OCI-M2 (cell line): Measurements from ENCODE around the gene PALM.
"Not testable (repeated sequence)": the region's sequence is repeated elsewhere in the genome, so short reads cannot be mapped to it uniquely, and the experiment has no call there.

ENCODE experiments used
- DNase-seq: peaks from one replicate; lab custom pipeline; 2025; ENCODE audit not compliant: unreplicated experiment; lab: John Stamatoyannopoulos, UW

The PALM gene

DNA sequence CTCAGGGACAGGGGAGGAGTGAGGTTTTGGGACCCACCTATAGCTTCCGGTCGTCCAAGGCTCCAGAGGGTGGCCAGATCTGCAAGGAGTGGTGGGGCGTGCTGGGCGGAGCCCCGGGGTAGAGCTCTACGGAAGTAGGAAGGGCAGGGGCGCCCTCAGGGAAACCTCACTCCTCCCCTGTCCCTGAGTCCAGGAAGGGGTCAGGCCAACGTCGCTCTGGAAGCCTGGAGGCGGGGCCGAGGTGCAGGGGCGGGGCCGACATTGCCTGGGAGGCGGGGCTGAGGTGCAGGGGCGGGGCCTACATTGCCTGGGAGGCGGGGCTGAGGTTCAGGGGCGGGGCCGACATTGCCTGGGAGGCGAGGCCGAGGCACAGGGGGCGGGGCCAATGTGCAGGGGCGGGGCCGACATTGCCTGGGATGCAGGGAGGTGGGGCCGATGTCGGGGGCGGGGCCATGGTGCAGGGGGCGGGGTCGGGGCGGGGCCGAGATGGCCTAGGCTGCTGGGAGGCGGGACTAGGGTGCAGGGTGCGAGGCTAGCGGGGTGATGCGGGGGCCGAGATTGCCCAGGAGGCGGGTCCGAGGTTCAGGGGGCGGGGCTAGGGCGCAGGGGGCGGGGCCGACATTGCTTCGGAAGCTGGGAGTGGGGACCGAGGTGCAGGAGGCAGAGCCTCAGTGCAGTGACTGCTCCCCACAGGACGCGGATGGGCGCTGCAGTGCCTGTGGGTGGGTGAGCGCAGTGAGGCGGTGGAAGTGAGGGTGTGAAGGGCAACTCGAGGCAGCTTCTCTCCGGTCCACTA lies 4.9 kb upstream of the PALM start:
- no peak for DNase-seq

DNA sequence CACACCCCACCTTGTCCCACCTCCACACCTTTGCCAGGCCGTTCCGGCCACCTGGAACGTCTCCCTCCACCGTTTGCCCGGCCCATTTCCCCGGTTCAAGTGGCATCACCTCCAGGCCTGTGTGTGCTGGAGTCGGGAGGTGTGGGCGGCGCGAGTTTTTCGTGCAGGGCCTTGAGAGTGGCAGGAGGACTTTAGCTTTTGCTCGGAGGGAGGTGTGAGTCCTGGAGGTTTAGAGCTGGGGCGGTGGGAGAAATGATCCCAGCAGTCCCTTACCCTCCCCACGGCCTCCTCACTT lies 4.3 kb upstream of the PALM start:
- DNase-seq: no peak

DNA sequence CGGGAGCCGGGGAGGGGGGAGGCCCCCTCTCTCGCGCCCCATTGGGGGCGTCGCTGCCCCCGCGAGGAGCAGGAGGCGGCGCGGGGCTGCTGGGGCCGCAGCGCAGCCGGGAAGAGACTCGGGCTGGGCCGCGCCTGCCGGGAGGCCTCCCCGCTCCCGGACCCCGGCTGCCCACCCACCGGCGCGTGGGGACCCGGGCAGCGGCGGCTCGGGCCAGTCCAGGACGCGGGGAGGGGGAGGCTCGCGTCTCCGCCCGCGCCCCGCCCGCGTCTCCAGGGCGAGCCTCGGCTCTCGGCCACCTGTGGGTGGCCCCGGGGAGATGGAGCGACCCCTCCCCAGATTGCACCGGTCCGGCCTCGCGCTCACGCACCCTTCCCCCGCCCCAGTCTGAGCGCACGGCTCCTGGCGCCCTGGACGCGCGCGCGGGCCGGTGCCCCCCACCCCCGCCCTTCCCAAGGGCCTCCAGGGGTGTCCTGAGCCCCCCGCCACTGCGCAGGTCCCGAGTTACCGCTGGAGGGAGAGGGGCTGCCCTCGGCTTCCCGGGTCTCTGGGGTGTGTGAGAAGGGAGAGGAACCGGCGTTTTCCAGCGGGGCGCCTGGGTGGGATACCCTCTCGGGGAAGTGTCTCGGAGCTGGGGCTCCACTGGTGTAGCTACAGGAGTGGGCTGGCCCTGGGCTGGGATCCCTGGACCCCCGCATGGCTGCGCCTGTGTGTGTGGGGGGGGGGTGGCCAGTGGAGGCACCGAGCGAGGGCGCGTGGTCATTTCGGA lies 645 bp downstream of the PALM start:
- DNase-seq: no peak

DNA sequence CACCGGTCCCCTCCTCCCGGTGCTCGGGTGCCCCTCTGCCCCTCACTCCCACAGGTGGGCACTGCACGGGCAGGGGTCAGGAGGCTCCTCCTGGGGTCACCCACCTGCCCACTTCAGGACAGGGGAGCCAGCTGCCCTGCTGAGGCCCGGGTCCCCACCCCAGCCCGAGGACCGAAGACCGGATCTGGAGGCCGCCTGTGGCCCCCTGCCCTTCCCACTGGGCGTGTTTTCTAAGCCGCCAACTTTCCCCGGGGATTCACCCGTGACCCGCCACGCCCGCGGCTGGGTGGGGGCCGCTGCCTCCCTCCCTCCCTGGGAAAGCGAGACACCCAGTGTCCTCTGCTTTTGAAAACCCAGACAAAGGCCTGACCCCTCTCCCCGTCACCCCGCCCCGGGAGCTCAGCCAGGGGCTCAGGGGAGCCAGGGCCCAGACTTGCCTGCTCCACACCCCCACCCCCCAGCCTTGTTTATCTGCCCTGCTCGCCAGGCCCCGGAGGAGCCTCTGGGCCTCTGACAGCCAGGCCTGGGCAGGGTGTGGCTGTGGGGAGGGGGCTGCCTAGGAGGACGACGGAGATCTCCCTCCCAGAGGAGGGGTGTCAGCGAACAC lies 1.3 kb downstream of the PALM start:
- DNase-seq: no peak

DNA sequence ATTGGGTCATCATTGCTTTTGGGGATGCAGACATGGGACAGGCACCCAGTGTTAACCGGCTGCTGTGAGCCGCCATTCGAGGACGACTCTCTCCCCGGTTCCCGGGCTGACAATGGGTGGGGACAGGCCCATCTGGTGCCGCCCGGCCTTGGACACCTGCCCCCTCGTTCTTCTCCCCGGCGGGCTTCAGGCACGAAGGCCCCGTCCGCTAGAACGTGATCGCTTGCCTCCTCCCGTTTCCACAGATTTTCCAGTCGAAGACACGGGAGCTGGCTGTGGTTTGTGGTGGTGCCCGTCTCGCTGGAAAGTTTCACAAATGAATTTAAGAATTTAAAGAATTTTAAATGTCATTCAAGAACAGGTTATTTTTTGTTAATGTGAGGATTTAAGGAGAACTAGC lies 2.0 kb downstream of the PALM start:
- DNase-seq: no peak

DNA sequence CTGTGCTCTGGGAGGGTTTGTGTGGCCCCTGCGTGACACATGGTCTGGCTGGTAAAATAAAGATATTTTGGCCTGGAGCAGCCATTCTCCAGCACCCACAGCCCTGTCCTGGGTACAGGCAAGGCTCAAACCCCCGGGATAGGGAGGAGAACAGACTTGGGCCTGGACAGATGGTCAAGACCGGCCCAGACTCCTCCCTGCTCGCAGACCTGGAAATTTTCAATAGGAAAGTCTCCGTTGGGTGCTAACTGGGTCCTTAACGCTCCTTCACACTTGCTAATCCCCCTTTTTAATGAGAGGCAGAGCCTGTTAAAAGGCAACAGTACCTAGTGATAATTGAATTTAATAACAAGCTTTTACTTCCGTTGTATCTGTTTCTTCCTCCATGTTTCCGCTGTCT lies 2.5 kb downstream of the PALM start:
- no peak for DNase-seq

DNA sequence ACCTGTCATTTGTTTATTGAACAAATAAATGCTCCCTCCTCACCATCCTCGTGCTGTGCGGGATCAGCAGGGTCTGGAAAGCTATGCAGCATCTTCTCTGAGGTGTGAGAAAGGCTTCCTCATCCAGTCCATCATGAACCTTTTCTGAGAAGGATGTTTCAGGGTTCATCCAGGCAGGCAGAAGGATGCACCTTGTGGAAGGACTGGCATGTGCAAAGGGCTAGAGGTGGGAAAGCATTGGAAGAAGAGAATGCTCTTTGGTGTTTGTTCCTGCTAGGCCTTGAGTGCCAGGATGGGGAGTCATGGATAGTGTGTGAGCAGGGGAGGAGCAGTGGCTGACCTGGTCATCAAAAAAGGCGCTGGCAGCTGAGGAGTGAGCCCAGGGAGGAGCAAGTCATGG lies 6.6 kb downstream of the PALM start:
- no peak for DNase-seq

DNA sequence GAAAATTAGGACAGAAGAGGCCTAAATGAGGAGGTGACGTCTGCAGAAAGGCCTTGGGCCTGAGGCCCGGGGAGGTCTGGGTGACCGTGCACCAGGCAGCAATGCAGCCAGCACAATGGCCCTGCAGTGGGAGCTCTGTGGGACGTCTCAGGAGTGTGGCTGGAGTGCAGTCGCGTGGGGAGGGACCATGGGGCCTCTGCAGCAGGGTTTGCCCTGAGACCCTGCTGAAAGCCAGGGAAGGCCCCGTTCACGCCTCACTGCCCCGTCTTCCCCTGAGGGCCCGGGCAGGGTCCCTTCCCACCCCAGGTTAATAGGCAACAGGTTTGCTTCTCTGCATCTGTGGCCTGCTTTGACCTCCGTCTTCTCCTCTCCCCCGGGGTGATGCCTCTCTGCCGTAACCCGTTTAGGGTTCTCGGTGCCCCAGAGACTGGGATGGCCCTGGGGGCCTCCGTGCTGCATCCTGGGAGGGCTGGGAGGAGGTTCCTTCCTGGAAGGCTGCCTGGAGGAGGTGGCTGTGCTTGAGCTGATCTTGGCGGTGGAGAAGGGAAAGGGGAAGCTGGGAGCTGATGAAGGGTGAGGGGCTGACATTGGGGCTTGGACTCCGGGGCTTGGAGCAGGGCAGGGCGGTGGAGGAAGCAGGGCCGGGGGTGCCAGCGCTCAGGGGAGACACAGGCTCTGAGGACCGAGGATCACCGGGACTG lies 9.7 kb downstream of the PALM start:
- DNase-seq: no peak

DNA sequence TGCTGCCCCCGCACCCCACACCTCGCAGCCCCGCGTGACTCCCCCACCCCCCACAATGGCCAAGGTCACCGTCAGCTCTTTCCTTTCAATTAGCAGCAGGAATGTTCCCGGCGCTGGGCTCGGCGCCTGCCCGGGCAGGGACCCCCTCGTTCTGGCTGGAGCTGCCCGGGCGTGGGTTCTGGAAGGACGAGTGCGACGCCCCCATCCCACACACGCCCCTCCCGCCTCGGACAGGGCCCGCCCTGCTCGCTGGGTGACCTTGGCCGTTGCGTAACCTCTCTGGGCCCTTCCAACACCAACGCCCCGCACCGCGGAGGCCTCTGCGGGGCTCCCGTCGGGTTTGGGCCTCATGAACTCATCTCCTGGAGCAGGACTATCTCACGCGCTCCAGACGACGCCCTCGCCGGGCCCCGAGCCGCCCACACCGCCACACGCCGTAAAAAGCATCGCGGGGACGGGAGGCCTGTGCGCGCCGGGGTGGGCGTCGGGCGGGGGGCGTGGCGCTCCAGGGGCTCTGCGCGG lies 10.3 kb downstream of the PALM start:
- no peak for DNase-seq

DNA sequence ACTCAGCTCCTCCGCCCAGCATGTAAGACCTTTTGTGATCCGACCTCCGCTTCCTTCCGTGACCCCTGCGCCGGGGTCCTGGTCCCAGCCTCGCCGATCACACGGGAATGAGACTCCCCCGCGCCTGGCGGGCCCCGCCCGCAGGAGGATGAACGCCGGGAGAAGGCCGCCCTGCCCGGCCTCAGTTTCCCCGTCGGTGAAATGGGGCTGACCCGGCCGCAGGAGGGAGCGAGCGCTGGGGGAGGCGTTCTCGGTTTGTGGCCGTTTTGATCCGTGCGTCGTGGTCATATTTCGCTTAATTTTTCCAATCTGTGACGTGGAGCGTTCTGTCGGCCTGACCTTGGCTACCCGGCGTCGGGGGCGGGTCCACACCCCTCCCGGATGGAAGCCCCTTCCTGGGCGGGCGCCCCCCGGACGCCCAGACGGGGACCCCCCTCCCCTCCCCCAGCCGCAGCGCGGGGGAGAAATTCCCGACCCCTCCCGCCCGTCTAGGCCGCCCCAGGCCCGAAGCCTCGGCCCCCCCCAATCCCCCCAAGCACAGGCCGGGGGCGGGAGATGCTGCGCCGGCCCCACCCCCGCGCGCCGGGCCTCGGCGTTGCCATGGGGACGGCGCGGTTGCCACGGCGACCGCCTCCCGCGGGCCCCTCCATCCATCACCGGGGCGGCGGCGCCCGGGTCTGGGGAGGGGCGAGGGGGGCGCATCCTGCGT lies 11.1 kb downstream of the PALM start:
- DNase-seq: no peak

DNA sequence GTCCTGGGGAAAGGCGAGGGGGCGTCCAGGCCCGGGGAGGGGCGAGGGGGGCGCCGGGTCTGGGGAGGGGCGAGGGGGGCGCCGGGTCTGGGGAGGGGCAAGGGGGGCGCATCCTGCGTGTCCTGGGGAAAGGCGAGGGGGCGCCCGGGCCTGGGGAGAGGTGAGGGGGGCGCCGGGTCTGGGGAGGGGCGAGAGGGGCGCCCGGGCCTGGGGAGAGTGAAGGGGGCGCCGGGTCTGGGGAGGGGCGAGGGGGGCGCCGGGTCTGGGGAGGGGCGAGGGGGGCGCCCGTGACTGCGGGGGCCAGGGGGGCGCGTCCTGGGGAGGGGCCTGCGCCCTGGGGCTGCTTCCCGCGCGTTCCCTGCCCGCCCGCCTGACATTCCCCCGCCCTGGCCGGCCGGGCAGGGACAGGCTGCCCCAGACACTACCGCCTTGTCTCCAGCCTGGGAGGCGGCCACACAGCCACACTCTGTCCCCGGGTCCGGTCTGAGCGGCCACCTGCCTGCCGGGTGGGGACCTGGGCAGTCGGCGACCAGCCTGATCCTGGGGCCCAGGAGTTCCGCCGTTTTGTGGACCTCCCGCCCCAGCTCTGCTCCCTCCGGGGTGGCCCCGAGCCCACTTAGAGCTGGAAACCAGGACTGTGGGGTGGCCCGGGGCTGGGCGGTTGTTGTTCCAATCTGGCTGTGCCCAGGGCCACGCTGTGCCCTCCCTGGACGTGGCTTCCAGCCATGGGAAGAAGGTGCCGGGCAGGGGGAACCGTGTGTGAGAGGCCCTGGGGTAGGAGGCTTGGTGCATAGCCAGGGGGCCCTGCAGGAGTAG lies 11.8 kb downstream of the PALM start:
- no peak for DNase-seq

DNA sequence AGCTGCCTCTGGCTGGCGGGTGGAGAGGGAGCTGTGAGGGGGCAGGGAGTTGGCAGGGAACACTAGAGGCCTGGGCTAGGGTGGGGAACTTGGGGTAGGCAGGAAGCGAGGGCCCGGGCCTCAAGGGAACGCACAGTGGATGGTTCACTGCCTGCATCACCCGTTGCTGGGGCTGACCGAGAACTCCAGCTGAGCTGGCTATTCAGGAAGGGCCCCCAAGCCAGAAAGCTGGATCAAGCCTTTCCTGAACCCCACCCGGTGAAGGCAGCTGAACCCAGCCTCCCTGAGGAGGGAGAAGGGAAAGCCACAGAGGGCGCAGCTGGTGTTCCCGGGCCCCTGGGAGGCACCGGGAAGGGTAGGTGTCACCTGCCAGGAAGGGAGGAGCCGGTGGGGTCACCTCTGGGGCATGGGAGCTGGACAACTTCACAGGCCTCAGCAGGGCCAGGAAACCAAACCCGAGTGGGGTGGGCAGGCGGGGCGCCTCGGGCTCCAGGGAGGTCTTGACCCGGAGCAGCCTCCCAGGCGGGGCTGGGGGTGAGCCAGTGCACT lies 13.9 kb downstream of the PALM start:
- DNase-seq: no peak

DNA sequence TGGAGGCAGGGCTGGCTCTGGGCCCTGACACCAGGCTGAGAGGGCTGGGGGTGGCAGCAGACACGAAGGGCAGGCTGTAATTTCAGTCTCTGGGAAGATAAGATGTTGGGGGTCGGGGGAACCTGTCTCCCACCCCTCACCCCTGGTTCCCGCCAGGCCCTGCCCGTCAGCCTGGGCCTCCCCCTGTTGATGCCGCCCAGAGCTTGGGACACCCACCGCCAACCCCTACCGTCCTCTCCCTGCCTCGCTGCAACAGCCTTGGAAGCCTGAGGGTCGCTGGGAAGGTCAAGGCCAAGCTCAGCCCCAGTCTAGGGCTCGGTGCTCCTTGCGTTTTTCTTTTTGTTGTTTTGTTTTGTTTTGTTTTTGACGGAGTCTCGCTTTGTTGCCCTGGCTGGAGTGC lies 14.5 kb downstream of the PALM start:
- DNase-seq: no peak

DNA sequence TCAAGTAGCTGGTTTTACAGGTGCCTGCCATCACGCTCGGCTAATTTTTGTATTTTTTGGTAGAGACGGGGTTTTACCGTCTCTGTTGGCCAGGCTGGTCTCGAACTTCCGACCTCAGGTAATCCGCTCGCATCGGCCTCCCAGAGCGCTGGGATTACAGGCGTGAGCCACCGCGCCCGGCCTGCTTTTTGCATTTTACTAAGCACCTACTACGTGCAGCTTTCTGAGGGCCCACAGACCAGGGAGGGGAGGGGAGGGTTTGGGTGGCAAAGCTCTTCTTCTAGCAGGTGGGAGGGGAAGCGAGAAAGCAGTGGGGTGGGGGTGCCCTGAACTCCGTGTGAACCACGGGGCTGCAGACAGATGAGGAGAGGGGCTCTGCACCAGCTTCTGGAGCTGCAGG lies 15.0 kb downstream of the PALM start:
- no peak for DNase-seq

DNA sequence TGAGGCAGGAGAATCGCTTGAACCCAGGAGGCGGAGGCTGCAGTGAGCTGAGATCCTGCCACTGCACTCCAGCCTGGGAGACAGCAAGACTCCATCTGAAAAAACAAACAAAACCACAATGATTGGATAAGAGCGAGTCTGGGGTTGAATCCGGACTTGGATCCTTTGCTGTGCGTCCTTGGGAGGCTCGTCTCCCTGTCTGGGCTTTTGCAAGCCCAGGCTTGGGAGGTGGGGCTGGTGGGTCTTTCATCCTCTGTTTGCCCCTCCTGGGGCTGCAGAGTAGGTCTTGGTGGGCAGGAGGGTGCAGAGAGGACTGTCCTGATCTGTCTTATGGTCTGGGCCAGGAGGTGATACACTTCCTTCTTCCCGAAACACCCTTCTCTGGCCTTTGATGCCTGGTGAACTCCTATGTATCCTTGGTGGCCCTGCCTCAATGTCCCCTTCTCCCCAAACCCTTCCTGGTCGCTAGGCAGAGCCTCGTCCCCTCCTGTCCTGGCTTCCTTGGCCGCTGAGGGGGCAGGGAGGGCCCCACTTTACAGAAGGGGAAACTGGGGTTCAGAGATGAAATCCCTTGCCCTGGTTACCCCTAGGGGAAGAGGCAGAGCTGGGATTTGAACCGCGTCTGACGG lies 16.8 kb downstream of the PALM start:
- no peak for DNase-seq

DNA sequence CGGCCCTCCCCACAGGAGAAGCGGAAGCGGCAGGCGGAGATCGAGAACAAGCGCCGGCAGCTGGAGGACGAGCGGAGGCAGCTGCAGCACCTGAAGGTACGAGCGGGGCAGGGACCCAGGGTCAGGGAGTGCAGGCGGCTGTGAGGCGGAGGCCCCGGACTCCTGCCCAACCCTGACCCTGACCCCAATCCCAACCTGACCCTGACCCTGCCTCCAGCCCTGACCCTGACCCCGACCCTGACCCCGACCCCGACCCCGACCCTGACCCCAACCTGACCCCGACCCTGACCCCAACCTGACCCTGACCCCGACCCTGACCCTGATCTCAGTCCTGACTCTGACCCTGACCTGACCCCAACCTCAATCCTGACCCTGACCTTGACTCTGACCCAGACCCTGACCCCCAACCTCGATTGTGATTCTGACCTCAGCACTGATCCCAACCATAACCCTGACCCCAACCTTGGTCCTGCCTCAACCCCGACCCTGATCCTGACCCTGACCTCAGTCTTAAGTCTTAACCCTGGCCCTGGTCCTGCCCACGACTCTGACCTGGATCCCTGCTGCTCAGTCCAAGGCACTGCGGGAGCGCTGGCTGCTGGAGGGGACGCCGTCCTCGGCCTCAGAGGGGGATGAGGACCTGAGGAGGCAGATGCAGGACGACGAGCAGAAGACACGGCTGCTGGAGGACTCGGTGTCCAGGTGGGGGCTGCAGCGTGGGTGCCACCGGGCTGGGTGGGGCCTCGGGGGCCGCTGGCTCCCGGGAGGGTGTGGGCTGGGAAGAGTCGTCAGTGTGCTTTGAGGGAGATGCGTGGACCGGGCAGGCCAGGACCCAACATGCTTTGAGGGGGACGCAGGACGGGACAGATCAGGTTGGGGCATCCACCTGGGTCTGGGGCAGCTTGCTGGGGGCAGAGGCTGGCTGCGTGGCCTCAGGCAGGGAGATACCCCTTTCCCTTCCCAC lies 18.5 kb downstream of the PALM start:
- no peak for DNase-seq

DNA sequence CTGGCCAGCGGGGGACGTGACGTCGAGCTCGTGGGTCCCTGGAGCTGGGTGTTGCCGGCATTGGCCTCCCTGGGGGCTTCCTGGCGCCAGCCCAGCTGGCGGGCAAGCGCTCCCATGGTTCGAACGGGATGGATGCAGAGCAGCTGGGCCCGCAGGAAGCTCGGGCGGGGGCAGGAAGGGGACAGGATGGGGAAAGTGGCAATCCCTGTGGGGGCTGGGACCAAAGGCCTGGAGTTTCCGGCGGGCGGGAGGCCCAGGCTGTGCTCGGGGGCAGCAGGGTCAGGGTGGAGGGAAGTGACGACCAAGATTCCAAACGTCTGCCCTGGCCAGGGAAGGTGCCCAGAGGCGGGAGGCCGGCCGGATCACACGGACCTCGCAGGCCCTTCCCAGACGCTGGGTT lies 19.3 kb downstream of the PALM start:
- DNase-seq: no peak

DNA sequence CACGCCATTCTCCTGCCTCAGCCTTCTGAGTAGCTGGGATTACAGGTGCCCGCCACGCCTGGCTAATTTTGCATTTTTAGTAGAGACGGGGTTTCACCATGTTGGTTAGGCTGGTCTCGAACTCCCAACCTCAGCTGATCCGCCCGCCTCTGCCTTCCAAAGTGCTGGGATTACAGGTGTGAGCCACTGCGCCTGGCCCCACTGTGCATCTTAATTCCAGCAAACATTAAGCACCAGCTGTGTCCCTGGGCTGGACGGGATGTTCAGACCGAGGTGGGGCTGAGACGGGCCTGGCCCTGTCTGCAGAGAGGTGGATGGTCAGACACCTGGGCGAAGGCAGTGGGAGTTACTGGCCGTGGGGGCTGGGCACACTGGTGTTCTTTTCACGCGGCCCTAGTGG lies 20.8 kb downstream of the PALM start:
- DNase-seq: not testable (repeated sequence)
